Mammary epithelial cell (primary cell): ENCODE results near the gene COL1A1.

Experiments used
- EZH2 ChIP-seq: IDR thresholded peaks from 2 replicates; pipeline ENCODE4 v1.6.1; 2012; ENCODE audit warnings: low read length, inconsistent platforms, borderline replicate concordance
- TF ChIP-seq, protein P1 (sequence below), 2 donors: IDR thresholded peaks in 1 of 2; conservative IDR thresholded peaks in 1 of 2; 2 replicates each; pipeline ENCODE4 v1.5.1; 2011 to 2012; ENCODE audit warnings: inconsistent platforms in 2 of 2, low read length in 2 of 2, mild to moderate bottlenecking in 2 of 2, control low read depth in 1 of 2, low read depth in 1 of 2; ENCODE audit not compliant: insufficient read depth in 1 of 2; ENCODE audit errors: extremely low read depth in 1 of 2

DNA sequence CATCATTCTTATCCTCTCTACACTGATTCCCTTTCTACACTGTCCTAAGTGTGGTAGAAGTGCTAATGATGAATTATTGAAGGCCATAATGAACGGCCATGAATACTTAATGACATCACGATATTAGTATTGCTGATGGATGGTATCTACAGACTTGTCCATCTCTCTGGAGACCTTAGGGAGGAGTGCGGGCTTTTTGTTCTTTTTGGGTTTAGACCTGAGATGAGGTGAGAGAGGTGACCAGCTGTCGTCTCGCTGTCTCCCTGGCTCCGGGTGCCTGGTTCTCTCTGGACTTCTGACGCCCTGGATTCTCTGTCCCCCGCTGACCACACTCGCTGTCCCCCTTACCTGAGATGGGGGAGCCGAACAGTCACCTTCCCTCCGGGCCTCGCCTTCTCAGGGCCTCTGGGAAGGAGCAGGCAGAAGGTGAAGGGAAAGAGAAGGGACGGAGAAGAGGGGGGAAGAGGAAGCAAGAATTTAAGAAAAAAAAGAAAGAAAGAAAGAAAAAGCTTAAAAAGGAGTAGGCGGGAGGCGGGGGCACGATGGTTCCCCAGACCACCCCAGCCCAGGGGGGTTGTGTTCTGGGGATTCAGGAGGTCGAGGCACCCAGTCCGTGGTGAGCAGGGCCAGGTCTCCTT lies 18.5 kb downstream of the COL1A1 start:
- TF ChIP-seq, protein P1, sequence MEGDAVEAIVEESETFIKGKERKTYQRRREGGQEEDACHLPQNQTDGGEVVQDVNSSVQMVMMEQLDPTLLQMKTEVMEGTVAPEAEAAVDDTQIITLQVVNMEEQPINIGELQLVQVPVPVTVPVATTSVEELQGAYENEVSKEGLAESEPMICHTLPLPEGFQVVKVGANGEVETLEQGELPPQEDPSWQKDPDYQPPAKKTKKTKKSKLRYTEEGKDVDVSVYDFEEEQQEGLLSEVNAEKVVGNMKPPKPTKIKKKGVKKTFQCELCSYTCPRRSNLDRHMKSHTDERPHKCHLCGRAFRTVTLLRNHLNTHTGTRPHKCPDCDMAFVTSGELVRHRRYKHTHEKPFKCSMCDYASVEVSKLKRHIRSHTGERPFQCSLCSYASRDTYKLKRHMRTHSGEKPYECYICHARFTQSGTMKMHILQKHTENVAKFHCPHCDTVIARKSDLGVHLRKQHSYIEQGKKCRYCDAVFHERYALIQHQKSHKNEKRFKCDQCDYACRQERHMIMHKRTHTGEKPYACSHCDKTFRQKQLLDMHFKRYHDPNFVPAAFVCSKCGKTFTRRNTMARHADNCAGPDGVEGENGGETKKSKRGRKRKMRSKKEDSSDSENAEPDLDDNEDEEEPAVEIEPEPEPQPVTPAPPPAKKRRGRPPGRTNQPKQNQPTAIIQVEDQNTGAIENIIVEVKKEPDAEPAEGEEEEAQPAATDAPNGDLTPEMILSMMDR (conservative IDR thresholded peaks at IDR 0.05 in 1 of 2, IDR thresholded peaks at IDR 0.05 in 1 of 2; ENCODE audit: extremely low read depth in 1 of 2, insufficient read depth in 1 of 2, low read depth in 1 of 2, low read length in 2 of 2) = no peak
- TF ChIP-seq EZH2 = no peak
